T1000 (cell line): ENCODE results near the gene MLPH.

Experiments
- DNase-seq: peaks from one replicate; lab custom pipeline; 2025; ENCODE audit warnings: mixed read lengths; lab: John Stamatoyannopoulos, UW

The MLPH gene

GRCh38 chr2:237542001-237542704 is 55.1 kb downstream of the MLPH start:
- no peak for DNase-seq

- no peak for DNase-seq
Observed at GRCh38 chr2:237546040-237546875, 59.2 kb downstream of the MLPH start.

- no peak for DNase-seq
Observed at GRCh38 chr2:237546876-237547395, 59.9 kb downstream of the MLPH start.

DNA sequence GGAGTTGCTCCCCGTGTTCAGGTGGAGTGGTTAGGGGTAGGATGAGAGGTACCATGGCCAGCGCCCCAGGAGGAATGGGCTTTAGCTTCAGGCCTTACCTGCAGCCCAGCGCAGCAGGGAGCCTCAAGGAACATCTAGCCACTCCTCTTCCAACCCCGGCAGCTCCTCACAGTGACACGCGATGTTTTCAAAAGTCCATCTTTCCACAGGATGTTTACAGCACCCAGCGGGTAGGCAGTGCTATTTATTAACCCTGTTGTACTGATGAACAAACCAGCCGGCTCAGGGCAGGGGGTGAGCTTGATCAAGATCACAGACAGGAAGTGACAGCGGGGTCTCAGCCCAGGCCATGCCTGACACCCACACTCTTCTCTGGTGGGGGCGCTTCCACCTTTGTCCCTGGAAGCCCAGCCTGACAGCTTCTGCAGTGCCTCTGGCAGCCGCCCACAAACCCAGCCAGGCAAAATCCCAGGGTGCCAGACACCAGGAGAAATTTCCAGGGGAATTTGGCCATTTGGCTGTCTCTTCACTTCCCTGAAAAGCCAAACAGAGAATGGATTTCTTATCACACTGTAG is 60.9 kb downstream of the MLPH start:
- no peak for DNase-seq

DNA sequence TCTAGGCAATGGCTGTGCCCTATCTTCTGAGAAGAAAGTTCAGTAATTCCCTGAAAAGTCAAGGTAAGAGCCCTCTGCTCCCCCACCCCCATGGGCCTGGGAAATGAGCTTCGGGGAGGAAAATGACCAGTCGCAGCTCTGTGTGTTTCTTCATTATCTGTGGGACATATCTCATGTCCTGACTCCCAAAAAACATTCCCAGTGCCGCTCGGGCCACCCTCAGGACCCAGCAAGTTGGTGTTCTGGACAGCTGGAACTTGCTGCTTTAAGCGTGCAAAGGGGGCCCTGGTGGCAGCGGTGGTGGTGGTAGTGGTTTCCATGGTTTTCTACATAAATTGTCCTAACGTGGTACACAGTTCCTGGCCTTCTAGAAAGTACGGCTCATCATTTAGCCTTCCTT is 62.2 kb downstream of the MLPH start:
- DNase-seq = no peak

DNA sequence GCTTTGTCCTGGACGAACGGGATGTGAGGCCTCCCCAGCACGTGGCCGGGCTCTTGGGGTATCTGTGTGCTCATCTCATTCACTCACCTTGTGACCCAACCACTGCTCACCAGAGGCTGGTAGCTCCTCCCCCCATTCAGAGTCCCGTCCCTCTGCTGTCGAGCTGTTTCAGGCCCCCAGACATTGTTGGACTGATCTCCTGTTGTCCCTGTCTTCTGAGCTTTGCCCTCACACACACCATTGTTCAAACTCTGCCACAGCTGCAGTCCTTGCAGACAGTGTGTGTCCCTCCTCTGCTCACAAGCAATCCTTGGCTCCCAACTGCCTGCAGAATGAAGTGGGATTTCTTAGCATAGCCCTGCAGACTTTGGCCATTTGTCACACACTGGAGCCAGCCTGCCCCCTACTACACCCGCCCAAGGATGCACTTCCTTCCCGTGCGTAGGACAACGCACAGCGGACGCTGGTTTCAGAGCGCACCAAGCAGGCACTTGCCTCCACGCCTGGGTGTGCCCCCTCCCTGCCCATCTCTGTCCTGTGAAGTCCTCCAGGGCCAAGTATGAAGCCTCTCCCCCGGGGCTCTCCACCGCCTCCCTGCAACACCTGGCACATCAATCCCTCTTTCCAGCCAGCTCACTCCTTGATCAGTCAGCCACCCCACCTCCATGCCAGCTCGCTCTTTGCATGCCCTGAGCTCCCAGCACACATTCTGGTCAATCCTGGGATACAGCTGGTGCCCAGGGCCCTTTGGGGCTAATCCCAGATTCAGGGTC is 62.8 kb downstream of the MLPH start:
- no peak for DNase-seq

DNA sequence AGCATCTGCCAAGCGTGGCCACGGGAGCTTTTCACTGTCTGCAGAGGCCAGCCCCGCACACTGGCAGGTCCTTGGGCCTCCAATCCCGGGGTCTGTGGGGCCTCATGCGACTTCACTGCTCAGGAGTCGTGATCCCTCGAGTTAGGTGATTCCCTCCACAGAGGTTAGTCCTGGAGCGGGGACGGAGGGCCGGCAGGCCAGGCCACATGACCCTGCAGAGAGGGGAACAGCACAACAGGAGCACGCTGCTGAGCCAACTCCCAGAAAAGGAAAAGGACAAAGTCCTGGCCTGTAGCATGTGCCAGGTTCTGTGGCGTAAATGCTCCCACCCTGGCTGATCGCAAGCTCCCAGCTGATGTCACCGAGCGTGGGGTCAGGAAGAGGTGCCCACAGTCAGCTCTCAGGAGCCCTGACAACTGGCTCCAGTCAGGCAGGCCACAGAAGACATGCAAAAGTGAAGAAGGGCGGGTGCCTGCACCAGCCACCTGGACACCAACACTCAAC is 64.1 kb downstream of the MLPH start:
- no peak for DNase-seq

GRCh38 chr2:237552908-237553307 is 65.9 kb downstream of the MLPH start:
- no peak for DNase-seq

GRCh38 chr2:237553948-237554347 is 66.9 kb downstream of the MLPH start:
- no peak for DNase-seq

GRCh38 chr2:237555560-237555959 is 68.5 kb downstream of the MLPH start:
- DNase-seq = no peak

- DNase-seq = no peak
Observed at GRCh38 chr2:237556773-237557632, 70.0 kb downstream of the MLPH start.

GRCh38 chr2:237557633-237558015 is 70.6 kb downstream of the MLPH start:
- DNase-seq = no peak

GRCh38 chr2:237558961-237559641 is 72.0 kb downstream of the MLPH start:
- no peak for DNase-seq

DNA sequence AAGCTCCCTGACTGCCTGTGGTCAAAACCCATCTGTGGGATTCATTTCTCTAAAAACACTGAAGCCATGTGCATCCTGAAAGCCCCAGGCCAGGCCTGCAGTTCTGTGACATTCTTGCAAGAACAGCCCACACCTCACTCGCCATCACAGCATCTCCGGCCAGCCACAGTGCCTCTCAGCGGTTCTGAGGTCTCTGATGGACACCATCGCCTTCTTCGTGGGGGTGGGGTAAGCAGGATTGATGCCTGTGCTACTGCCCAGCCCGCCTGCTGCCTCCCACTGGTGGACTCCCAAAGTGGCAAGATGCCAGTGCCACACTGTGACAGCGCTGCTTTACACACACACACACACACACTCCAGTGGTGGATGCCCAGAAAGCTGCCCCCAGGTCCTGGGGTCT is 74.2 kb downstream of the MLPH start:
- DNase-seq = no peak

DNA sequence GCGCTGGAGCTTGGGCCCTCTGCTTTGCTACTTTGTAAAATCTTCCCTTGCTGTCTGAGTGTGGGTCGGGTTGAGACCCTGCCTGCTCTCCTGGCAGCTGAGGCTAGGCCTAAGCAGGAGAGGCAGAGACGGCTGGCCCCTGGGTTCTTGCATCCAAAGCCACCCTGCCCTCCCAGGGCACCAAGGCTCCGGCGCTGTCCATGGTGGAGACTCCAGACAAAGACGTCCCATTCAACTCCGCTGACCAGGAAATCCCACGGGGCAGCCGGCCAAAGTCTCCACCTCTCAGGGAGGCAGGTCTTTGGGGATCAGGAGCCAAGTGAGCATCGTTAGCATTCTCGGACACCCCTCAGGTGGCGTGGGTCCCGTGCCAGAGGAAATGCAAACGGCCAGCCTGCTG is 76.8 kb downstream of the MLPH start:
- no peak for DNase-seq

- no peak for DNase-seq
Observed at GRCh38 chr2:237564526-237565131, 77.6 kb downstream of the MLPH start.

GRCh38 chr2:237565974-237566373 is 78.9 kb downstream of the MLPH start:
- DNase-seq = no peak

GRCh38 chr2:237566401-237567235 is 79.6 kb downstream of the MLPH start, which contains the start of gene PRLH:
Gene PRLH, plus strand, starts transcription at chr2:237566574. Its CDS starts 0 bp downstream, at chr2:237566574.
- DNase-seq = no peak
